NOMO-1 treated with dmso at 0.1 percent for 144 hours (cell line): ENCODE data around the gene WDR33.
A peak's percentile ranks its signal among the peaks of the same experiment; 100 is the strongest.
"Not testable (repeated sequence)": the region's sequence is repeated elsewhere in the genome, so short reads cannot be mapped to it uniquely, and the experiment has no call there.

Experiments used
- DNase-seq: peaks from one replicate; lab custom pipeline; 2025; ENCODE audit not compliant: unreplicated experiment; lab: John Stamatoyannopoulos, UW

Gene WDR33

DNA sequence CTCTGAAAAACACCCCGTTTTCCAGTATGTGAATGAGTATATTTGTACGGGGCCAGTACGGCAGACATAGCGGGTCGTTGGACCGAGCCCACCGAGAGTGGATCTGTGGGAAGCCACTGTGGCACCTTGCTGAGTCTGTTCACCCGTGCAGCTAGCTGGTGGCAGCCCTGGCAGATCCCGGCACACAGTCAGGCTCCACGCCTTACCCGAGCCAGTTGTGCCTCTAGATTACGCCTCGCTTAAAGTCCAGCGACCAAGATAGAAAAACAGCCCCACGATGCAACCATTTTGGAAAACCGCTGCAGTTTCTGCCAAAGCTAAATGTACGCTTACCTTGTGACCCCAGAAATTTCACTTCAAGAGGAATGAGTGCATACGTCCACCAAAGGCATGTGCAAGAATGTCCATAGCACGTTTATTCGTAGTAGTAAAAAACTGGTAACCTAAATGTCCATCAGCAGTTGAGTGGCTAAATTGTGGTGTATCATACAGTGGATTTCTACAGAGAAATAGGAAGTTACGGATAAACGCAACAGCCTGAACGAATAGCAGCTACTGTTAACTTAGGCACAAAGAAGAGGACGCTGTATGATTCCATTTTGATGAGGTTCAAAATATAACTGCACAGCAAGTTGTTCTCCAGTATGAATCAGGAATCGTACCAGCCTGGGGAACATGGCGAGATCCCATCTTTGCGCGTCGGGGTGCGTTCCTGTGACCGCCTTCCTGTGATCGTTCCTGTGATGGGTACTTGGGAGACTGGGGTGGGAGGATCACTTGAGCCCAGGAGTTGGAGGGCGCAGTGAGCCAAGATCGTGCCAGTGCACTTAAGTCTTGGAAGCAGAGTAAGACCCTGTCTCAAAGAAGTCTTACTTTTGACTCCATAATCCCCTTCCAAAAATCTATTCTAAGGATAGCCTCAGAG lies 688 bp upstream of the WDR33 start:
- peak; percentile 23 for DNase-seq

DNA sequence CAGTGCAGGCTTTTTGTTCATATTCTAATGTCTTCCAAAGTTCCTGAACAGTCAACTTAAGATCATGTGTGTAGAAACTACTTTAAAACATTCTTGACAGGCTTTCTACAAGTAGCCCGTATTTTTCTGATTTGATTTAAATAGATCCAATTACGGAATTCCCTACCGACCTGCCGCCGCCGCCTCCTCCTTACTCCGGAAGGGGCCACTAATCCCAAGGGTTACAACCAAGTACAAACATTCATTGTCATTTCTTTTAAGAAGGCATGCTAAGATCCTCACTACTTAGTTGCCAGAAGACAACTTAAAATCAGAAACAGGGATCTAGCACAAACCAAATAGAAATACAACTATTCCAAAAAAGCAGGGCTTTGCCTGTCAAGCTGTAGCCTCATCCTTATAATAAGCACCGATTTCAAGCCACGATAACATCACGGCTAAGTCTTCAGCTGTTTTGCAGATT lies 784 bp downstream of the WDR33 start:
- DNase-seq, result no peak

DNA sequence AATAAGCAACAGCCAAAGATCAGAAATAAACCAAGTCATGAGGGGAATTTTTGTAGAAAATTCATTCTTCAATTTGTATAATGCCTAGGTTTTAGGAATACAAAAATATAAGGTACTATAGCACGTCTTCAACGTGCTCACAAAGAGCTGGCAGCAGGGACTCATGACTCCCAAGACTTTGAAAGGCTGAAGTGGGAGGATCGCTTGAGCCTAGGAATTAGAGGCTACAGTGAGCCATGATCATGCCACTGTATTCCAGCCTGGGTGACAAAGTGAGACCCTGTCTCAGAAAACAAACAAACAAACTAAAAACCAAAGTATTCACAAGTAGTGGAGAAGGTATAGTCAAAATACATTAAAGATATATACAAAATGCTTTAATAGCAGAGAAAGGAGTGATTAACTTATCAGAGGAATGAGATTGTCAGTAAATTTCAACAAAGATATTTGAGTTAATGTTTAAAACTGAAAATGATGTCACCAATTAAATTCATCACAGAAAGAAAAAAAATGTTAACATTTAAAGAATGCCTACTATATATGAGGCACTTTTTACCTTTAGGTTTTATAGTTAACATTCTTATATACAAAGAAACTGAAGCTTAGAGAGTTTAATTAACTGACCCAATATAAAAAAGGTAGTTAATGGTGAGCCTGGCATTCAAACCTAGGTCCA lies 3.2 kb downstream of the WDR33 start:
- no peak for DNase-seq

DNA sequence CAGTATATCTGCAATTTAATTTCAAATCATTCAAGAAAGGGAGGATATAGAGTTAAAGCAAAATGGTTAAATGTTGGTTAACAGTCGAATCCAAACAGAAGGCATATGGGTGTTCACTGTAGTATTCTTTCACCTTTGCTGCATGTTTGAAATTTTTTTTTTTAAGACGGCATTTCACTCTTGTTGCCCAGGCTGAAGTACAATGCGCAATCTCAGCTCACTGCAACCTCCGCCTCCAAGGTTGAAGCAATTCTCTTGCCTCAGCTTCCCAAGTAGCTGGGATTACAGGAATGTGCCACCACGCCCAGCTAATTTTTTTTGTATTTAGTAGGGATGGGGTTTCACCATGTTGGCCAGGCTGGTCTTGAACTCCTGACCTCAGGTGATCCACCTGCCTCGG lies 4.1 kb downstream of the WDR33 start:
- not testable (repeated sequence) for DNase-seq

DNA sequence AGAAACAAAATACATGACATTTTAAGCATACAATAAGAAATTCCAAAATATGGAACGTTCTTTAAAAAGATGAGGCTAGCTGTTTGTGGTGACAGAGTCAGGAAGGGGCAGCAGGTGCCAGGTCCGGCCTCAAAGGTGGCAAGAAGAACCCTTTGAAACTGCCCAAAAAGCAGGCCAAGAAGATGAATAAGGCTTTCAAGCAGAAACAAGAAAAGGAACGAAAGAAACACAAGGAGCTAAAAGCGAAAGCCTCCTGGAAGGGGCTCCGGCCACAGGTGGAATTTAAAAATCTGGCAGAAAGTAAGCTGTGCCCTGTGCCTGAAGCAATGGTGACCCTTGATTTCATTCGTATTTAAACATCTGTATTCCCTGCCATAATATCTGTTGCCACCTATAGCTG lies 5.5 kb downstream of the WDR33 start:
- no peak for DNase-seq

DNA sequence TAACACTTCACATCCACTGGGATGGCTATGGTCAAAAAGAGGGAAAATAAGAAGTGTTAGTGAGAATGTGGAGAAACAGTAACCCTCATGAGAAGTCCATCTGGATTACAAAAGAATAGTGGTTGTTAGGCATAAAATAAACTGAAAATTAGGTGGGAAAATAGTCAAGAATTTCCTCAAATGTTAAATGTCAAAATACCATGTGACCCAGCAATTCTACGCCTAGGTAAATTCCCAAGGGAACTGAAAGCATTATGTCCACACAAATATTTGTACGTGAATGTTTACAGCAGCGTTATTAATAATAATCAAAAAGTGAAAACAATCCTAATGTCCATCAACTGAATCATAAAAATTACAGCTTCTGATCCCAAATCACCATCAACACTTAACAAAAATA lies 11.0 kb downstream of the WDR33 start:
- DNase-seq, result no peak

DNA sequence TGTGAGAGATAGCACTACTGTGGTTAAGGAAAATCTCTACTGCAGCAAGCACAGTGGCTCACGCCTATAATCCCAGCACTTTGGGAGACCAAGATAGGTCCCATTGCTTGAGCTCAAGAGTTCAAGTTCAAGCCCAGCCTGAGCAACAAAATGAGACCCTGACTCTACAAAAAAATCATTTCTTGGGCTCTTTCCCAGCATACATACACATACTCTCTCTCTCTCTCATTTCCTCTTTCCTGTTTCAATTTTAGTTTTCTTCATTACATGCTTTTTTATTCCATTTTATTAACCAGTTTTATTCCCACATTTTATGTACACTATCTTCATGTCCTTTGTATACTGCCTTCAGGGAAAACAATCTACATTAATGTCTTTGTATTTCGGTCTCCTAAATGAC lies 14.6 kb downstream of the WDR33 start:
- DNase-seq, result no peak

DNA sequence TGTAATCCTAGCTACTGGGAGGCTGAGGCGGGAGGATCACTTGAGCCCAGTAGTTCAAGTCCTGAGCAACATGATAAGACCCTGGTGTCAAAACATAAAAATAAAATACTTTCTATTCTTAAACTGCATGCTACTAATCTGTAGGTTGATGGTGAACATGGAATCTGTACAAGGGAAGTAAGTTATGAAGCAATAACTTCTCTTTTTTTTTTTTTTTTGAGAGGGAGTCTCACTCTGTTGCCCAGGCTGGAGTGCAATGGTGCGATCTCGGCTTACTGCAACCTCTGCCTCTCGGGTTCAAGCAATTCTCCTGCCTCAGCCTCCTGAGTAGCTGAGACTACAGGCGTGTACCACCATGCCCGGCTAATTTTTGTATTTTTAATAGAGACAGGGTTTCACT lies 16.1 kb downstream of the WDR33 start:
- DNase-seq, result not testable (repeated sequence)

DNA sequence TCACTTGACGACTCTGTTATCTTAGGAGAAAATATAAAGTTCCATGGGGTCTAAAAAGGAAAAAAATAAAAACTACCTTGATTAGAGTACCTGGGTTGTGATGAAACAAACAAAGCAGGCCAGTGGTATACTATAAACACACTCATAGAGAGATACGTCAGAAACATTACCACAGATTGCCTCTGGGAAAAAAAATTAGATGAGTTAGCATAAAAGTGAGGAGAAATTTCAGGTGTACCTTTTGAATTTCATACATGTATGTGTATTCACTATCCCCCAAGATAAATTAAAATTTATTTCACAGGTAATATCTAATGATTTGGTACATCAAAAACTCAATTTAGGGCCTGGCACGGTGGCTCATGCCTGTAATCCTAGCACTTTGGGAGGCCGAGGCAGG lies 18.2 kb downstream of the WDR33 start:
- no peak for DNase-seq

DNA sequence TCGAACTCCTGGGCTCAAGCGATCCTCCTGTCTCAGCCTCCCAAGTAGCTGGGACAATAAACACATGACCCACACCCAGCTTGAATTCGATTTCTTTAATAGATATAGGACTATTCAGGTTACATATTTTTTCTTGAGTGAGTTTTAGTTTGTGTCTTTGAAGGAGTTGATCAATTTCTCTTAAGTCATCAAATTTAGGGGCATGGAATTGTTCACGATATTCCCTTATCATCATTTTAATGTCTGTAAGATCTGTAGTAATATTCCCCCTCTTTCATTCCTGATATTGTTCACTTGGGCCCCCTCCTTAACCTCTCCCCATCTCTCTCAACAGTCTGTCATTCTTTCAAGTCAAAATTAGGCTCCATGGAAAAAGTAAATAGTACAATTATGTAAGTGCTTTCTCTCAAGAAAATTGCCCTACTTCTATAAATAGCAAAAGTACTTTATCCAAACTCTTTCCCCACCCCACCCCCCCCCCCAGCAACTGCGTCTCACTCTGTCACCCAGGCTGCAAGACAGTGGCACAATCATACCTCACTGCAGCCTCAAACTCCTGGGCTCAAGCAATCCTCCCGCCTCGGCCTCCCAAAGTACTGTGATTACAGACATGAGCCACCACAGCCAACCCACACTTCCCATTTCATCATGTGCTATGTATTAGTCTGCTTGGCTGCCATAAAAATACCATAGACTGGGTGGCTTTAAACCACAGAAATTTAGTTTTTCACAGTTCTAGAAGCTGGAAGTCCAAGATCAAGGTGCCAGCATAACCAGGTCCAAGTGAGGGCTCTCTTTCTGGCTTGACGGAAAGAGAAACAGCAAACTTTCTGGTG lies 20.1 kb downstream of the WDR33 start:
- DNase-seq, result no peak

DNA sequence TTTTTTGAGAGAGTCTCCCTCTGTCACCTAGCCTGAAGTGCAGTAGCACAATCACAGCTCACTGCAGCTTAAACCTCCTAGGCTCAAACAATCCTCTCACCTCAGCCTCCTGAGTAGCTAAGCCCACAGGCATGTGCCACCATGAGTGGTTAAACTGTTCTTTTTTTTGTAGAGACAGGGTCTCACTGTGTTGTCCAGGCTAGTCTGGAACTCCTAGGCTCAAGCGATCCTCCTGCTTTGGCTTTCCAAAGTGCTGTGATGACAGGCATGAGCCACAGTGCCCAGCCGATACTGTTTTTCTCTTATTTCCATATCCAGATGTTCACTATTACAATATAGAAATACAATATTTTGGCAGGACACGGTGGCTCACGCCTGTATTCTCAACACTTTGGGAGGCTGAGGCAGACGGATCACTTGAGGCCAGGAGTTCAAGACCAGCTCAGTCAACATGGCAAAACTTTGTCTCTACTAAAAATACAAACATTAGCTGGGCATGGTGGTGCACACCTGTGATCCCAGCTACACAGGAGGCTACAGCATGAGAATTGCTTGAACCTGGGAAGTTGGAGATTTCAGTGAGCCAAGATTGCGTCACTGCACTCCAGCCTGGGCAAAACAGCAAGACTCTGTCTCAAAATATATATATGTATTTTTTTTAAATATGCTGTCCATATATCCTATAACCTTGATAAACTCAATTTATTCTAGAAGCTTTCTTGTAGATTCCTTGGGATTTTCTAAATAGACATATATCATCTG lies 24.7 kb downstream of the WDR33 start:
- DNase-seq, result no peak

DNA sequence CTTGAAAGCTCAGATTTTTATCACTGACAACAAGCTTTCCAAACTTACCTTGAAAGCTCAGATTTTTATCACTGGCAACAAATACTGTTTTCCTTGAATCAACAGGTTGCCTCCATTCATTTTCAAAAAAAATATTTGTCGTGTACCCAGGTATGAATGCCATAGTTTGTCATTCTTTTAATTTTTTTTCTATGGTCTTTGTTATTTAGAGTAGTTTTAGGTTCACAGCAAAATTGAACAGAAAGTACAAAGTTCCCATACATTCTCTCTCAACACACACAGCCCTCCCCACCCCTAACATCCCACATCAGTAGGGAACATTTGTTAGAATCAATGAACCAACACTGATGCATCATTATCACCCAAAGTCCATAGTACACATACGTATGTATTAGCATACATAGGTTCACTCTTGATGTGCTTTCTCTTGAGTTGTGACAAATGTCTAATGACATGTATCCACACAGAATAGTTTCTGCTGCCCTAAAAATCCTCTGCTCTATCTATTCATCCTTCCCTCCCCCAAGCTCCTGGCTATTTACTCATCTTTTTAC lies 25.9 kb downstream of the WDR33 start:
- no peak for DNase-seq

DNA sequence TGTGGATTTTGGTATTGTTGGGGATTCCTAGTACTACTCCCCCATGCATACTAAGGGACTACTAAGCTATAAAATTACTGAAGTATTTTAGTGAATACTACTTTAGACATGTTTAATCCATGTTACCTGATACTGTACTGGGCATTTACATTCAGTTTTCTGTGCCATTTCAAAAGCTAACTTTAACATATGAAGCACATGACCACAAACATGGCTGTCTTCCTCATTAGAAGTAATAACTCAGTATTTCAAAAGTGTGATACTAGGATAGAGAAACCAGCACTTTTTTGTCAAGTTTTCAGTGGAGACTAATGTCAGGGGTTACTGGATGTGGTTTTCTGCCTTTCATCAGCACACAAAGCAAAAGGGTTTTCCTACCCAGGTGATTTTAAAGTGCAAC lies 27.9 kb downstream of the WDR33 start:
- DNase-seq, result no peak

DNA sequence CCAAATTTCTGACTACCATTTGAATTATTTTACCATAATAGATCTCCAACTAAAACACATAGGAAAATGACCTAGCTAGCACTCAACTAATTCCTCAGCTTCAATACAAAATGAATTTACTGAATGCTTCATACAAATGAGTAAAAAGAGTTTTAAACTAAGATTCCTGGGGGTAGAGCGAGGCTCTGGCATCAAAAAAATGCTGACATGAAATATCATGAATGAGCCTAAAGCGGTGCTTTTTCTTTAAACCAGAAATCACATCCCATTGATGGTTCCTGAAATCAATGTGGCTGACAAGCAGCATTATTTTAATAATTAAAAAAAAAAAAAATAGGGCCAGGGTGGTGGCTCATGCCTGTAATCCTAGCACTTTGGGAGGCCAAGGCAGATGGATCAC lies 32.1 kb downstream of the WDR33 start:
- DNase-seq, result no peak

DNA sequence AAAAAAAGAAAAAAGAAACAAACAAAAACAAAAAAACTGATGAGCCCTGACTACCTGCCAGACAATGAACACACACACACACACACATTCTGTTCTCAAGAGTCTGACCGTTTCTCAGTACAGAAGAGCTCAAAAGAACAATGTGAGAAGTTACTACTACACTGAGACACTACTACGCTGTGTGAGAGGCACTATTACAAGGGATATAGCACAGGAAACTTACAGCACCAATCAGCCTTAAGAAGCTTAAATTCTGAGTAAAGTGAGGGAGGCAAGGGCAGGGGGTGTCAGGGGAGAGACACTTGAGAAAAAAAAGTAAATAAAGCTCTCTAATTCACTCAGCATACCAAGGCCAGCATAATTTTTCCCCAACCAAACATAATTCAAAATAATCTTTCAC lies 32.5 kb downstream of the WDR33 start:
- DNase-seq, result no peak

DNA sequence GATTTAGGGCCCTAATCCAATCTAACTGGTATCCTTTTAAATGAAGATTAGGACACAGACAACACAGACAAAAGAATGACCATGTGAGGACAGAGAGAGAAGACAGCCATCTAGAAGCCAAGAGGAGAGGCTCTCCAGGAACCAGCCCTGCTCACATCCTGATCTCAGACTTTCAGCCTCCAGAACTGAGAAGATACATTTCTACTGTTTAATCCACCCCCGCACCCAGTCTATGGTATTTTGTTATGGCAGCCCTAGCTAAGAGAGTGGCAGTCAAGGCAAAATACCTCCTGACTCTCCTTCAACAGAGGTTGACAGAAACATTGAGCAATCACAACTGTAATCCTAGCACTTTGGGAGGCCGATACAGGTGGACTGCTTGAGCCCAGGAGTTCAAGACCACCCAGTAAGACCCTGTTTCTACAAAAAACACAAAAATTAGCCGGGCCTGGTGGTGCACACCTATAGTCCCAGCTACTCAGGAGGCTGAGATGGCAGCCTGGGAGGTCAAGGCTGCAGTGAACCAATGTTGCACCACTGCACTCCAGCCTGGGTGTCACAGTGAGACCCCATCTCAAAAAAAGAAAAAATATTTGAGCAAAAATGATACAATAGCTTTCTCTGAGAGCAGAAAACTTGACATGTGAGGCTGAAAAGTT lies 34.7 kb downstream of the WDR33 start:
- no peak for DNase-seq

DNA sequence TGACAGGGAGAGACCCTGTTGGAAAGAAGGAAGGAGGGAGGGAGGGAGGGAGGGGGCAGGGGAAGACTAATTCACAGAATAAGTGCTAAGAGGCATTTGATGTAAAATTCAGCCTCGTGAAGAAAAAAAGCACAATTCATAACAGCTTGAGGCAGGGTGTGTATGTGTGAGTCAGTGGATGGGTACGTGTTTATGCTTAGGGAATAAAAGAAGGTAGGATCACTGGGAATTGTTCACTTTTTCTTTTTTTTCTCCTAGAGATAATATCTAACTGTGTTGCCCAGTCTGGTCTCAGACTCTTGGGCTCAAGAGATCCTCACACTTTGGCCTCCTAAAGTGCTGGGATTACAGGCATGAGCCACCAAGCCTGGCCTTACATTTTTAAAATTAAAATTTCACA lies 39.2 kb downstream of the WDR33 start:
- DNase-seq, result no peak

DNA sequence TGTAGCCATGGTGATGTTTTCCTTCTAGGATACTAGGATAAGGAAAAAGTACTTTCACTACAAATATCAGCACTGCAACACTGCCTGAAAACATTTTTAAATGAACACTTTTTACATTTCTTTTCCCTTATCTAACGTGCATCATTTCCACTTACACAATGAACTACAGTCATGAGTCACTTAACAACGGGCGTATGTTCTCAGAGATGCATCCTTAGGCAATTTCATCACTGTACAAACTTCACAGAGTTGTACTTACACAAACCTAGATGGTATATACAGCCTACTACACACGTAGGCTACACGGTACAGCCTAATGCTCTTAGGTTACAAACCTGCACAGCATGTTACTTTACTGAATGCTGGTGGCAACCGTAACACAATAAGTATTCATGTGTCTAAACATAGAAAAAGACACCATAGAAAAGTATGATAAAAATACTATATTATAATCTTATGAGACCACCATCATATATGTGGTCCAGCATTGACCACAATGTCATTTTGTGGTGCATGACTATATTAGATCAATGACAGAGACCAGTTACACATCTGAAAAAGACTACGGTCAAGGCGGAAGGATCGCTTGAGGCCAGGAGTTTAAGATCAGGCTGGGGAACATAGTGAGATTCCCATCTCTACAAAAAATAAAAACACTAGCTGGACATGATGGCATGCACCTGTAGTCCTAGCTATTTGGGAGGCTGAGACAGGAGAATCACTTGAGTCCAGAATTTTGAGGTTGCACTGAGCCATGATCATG lies 39.8 kb downstream of the WDR33 start:
- no peak for DNase-seq

DNA sequence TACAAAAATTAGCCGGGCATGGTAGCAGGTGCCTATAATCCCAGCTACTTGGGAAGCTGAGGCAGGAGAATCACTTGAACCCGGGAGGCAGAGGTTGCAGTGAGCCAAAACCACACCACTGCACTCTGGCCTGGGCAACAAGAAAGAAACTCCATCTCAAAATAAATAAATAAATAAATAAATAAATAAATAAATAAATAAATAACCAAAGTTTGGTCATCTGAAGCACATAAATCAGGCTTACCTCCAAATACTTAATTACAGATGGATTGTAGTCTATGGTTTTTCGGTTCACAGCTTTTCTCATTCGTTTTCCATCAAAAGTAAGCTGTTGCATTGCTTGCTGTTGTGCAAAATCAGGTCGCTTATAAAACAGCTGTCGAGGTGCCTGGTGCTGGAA lies 40.4 kb downstream of the WDR33 start:
- DNase-seq, result not testable (repeated sequence)
